Ureter (tissue), 1 donor: ENCODE data around the gene VAX1. TPM values are rescaled to one million over a fixed set of nuclear protein-coding genes. Genes with fewer than 3 reads are reported as not detected.
"Not testable (repeated sequence)": the region's sequence is repeated elsewhere in the genome, so short reads cannot be mapped to it uniquely, and the experiment has no call there.

Source experiments
- DNase-seq: peaks from one replicate; pipeline ENCODE4 v3.0.0-alpha.2; 2020; ENCODE audit warnings: low spot score
- total RNA-seq: library from RNA; stranded (reverse); gene quantifications from one replicate; pipeline ENCODE4 v1.2.4, GENCODE V29; 2023
- donor health status: DM: yes; HTN: yes; CAD: no.

VAX1 gene, protein sequence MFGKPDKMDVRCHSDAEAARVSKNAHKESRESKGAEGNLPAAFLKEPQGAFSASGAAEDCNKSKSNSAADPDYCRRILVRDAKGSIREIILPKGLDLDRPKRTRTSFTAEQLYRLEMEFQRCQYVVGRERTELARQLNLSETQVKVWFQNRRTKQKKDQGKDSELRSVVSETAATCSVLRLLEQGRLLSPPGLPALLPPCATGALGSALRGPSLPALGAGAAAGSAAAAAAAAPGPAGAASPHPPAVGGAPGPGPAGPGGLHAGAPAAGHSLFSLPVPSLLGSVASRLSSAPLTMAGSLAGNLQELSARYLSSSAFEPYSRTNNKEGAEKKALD
- not detected for total RNA-seq

DNA sequence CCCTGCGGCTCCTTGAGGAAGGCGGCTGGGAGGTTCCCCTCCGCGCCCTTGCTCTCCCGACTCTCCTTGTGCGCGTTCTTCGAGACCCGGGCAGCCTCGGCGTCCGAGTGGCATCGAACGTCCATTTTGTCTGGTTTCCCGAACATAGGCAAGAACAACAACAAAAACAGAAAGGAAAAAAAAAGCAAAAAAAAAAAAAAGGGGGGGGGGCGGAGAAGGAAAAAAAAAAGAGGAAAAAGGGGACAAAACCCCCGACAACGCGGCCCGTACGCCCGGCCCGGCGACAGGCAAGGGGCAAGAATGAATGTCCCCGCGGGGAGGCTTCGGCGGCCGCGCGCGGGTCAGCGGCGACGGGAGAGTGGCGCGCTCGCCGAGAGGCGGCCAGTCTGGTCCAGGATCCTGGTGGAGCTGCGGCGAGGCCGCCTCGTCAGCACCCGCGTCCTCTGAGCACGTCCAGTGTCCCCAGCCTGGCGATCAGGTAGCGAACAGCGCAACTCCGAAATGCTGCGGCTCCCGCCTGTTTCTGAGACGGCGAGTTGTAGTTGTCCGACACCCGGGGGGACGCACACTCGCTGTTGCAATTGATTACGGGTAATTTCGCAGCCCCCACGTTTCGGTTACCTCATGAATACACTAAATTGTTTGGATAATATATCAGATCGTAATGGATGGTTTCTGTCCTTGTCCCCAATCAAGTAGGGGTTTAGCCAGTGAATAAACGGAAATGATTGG, at the start of gene VAX1:
TSS of gene VAX1 (minus strand) at position 360 of the 732 bp plus-strand sequence. CDS start at position 146, 214 bp downstream.
- no peak for DNase-seq

DNA sequence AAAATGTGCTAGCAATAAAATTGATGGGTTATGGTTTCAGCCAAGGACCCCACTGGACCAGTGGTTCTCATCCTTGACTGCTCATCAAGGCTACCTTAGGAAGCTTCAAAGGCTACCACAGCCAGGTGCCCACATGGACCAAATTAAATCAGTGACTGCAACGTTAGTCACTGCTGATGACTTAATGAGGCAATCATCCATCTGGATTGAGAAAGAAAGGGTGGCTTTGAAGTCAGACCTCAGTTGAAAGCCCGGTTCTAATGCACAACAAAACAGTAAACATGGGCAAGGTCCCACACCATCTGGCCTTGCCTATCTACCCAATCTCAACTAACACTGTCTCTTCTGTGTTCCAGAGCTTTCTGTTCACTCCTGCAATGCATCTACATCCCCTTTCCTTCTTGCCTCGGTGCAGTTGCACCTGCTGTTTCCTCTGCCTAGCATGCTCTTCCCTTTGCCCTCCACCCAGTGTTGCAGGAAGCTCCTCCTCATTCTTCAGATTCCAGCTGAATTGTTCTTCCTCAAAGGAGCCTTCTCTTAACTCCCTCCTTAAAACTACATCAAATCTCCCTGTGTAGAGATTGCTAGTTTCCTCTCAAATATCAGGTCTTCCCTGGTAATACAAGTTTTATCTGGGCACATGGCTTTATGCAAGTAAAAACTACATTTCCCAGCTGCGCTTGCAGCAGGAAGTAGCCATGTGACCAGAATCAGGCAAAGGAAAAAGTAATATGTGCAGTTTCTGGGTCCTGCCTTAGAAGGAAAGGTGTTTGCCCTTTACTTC, 49.0 kb upstream of the VAX1 start:
- DNase-seq = no peak

DNA sequence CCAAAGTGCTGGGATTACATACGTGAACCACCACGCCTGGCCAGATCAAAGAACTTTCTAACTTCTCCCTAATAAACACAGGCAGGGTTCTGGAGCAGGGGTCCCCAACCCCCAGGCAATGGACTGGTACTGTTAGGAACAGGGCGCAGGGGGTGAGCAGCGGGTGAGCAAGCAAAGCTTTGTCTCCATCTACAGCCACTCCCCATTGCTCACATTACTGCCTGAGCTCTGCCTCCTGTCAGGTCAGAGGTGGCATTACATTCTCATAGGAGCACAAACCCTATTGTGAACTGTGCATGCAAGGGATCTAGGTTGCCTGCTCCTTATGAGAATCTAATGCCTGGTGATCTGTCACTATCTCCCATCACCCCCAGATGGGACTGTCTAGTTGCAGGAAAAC, 47.7 kb upstream of the VAX1 start:
- DNase-seq = not testable (repeated sequence)

DNA sequence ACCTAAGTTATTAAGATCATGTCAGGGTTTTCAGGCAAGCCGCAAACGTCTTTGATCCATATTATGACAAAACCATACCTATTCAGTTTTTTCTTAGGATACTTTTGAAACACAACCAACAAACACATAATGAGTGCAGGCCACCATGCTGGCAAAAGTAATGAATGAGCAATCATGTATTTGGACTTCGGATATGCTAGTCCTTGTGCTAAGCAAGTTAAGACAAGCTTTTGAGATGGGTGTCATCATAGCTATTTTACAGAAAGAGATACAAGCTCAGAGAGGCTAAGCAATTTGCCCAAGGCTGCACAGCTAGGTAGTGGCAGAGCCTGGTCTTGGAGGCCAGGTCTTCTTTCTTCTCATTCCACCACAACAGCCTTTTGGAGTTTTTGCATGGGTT, 46.8 kb upstream of the VAX1 start:
- DNase-seq = no peak

DNA sequence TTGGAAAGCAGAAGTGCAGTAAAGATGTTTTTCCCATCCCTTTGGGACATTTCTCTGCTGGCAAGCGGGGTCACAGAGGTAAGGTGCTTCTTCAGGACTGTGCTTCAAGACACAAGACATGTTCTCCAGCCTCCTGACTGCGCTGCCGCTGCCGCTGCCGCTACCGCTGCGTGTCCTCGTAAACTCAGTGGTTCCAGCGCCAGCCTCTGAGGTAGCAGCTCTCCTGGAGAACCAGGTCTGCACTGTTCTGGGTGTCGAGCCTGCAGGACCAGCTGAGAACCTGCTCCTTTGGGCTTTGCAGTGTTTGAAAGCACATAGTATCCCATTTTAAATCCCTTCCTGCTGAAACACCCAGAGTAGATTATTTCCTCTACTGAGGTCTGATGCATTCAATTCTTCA, 46.2 kb upstream of the VAX1 start:
- DNase-seq = no peak

DNA sequence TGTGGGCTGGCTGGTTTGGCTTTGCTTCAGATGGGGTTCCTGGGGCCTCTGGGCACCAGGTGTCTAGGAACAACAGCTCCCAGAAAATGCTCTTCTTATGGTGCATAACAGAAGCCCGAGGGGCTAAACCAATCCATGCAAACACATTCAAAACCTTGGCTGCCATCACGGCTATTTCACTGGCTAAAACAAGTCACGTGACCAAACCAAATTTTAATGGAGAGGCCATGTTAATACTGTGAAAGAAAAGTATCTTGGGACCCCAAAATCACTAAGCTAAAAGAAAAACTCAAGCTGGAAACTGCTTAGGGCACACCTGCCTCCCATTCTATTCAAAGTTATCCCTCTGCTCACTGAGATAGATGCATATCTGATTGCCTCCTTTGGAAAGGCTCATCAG, 40.1 kb upstream of the VAX1 start:
- DNase-seq = no peak

DNA sequence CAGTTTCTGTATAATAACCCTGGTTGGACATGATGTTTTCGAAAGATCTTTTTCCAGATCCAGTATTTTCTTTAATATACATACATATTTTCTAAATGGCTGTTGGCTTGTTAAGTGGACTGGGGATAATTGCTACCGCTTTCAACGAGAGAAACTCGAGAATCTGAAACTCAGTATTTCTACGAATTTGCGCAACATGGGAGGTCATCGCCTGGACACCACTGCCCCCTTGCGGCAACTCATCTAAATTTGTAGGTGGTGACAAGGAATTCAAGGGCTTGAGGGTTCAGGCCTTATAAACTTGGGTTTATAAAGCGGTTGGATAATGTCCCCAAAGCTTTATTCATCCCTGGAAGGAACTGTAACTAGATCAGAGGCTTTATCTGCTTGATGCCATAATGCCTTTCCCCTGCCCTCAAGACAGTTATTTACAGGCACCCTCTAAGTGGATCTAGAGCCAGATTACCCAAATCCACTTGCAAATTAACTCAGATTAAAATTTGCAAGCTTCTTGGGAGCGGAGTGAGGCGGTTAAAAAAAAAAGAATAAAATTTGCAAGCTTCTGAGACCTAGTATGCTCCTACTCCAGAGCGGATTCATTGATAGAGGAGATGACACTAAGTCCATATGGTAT, 37.9 kb upstream of the VAX1 start:
- peak; percentile 76 for DNase-seq

DNA sequence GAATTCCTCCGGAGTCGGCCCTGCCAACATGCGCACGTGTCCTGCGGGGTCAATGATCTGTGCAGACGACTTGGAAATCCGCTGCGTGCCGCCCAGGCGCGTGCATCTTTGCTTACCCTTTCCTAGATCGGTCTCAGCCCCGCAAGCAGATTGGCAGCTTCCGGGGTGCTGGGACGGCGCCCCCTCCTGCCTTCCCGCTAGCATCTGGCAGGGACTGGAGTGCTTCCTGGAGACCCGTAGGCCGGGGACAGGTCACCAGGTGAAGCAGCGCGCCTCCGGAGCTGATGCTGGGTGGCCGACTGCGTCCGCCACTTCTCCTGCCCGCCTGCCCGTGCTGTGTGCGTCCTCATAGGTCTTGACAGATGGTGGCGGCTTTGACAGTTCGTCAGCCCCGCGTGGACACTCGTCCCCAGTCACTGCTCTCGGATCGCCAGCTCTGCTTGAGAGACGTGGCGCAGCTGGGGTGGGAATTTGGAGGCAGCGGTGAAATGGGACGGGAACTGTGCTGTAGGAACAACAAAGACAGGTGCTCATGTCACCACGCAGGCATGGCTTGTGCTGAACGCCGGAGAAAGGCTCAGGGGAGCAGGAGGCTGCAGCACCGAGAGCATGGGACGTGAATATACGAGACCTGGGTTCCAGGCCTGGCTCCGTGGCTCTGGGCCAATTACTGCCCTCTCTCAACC, 37.3 kb upstream of the VAX1 start:
- DNase-seq = no peak

DNA sequence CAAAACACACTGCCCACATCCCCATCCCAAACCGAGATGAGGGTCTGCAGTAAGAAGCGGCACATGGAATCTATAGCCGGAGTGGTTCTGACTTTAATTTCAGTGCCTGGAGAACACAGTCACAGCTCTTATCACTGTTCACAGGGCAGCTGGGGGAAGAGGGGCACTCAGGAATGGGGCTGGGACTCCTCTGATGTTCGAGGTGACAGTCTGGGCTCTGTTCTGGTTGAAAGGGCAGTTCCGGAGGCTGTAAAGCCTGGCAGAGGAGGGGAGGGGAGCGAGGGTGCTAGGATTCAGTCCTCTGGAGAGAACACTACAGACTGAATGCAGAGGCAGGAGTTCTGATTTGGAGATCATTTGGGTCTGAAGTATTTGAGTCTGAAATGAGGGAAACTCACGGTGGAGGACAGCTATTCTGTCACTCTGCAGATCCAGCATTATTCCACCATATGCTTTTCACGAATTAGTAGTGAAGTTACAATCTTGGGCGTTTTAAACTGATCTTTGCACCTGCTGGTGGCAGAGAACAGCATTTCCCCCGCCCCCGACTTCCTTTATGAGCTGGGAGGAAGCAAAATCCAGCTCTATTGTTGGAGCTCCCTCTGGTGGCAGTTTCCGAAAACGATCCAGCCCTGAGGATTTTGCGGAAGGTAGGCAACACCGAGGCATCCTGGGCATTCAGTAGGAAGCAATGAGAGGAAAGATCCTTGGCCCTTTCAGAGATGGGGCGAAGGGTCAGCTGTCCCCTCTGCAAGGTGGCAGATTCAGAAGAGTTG, 36.6 kb upstream of the VAX1 start:
- DNase-seq = peak; percentile 86

DNA sequence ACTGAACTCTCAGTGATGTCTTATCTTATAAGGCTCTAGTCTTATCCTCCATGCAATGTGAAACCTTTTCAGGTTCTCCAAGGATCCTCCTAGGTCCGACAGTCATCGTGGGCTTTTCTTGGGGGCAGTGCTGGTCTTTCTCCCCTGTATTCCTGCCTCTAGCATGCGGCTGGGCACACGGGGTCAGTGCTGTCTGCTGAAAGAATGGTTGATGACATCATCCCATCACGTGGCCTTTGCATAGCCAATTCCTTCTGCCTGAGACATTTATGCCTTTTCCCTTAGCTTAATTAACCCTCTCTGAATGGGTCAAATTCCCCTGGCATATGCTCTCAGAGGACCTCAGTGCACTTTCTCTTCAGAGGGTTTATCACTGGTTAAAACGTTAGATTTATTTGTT, 32.2 kb upstream of the VAX1 start:
- DNase-seq = no peak

DNA sequence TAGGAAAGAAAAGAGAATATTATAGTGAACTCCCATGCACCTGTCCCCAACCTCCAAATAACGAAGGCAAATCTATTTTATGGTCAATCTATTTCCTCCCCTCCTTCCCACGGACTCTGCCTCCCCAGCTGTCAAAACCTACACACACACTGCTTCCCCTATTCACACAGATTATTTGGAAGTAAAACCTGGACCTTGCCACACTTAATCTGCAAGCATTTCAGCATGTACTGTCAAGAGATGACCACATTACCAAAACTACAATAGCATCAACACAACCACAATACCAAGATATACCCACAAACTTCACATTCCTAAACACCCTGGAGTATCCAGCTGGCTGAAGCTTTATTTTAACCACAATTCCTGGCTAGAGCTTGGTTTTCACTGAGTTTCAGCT, 31.4 kb upstream of the VAX1 start:
- no peak for DNase-seq

DNA sequence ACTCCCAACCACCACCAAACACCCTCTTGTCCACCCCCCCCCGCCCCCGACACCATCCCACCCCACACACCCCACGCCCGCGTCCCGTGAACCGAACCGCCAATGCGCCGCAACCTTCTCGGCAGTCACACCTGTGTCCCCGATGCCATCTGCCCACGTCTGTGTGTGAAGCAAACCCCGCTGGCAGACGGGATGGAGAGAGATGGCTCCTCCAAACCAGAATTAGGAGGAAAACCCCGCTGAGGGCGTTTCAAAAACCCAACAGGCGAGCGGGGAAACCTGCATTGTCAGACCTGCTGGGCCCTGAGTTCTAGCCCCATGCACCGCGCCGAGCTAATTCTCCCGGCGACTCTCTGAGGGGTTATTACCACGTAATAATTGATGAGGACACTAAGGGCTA, 30.7 kb upstream of the VAX1 start:
- DNase-seq = no peak

DNA sequence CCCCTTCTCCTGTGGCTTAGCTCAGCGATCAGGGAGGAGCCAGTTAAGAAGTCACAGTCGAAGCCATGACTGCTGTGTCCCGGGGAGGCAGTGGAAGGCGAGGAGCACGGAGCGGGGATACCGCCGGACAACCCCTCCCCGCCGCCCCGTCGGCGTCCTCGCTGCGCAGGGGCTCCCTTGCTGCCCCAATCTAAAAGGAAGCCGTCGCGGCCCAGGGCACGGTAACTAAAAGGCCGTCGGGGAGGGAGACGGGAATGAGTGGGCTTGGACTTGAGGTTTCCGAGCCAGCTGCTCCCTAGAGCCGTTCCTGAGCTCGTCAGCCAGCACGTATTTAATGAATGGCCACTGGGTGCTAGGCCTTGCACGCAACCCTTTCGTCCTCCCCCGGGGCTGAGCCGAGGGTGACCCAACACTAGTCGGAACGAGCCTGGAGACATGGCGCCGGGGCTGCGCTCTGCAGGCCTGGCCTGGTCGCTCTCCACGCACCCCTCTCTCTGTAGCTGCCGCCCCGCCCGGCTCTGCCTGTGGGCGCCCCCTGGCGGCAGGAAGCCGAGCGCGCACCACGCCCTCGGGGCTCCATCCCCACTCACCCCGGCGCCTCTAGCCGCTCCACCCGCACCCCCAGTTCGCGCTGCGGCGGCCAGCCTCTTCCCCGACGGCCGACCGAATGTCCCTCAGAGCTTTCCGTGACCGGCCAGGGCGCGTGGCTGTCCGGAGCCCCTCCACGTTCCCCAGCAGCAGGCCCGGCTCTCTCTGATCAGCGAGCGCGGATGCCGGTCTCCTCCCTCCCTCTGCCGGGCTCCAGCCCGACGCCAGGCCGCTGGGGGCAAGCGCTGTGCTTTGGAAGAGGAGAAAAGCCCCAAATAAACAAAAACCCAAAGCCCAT, 30.0 kb upstream of the VAX1 start:
- no peak for DNase-seq

DNA sequence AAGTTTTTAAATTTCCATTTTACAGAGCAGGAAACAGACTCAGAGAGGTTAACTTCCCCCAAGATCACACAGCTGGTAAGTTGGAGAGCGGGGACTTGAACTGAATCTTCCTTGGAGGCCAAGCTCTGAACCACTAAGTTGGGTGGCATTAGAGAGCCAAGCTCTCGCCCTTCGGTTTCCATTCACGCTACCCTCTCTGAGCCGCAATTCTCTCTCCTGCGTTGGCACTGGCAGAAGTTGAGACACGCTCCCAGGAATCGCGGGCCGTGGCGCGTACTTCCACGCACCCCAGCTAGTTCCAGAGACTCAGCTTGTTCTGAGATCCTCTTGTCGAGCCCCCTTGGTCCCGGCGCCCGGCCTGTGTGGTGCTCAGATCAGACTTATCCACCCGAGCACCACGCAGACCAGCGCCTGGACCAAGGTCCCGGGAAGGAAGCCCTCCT, 29.3 kb upstream of the VAX1 start:
- DNase-seq = no peak

DNA sequence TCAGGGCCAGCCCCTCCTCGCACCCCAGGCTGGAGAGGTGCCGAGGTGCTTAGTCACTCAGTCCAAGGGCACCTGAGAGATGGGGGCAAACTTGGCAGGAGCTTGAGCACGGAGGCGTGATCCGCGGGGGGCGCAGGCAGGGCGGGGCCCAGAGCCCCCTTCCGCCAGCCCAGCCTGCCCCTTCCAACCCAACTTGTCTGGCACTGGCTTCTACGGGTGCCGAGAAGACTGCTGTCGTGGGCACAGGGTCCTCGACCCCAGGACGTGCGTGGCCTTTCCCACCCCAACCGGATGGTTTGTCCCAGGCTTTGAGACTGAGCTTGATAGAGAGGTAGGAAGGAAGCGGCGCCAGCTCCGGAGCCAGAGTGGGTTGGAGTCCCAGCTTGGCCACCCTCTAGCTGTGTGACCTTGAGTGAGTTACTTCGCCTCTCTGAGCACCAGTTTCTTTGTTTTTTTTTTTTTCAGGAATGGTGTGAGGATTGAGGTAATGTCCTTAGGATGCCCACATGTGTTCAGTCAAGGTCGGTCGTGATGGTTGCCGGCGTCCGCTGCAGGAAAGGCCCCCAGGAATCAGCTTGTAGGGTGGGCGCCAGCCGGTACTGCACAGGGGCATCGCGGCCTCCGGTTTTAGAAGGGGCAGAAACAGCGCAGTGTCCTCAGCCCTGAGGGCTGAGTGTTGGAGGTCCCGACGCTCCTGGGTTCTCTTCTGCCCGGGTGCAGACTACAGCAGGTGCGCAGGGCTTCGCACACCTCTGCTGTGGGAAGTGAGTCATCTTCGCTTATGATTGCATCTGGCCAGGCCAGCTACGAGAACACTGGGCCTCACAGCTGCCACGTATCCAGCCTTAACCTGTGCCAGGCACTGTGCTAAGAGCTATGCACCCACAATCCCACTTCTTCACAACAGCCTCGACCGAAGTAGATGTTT, 28.6 kb upstream of the VAX1 start:
- DNase-seq = no peak

DNA sequence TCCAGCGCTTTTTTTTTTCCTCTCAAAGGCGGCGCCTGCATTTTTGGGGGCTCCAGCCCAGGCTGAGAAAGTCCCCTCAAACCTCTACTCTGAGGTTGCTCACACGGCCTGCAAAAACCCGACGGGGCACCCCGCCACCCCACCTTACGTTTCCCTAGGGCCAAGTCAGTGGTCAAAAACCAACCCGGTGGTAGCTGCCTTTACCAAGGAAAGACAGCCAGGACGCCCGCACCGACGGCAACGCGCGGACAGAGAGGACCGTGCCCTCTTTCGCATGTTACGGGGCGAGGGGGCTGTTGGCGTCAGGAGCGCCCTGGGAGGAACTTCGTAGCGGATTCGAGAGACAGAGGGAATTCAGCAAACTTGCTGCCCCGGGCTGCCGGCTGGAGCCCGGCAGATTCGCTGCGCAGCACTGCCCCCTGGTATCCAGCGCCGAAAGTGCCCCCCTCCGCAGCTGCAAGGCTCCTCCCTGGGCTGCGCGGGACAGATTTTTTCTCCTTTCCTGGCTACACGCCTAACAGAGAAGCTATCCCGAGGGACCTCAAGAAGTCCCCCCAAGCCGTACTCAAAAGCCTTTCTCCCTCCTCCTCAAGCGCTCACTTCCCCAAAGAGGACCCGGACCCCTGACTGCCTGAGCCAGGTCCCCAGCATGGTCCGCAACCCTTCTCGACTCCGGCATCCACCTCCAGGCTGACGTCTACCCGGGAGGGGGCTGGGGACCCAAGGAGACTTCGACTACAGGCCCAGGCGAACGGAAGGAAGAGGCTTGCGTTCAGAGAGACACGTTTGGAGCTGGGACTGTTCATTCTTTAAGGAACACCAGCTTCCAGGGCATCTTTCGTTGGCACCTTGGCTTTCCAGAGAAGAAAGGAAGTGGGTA, 27.7 kb upstream of the VAX1 start:
- no peak for DNase-seq
